GM21825 (cell line): ENCODE results near the gene MAZ.

ENCODE experiments used
- ATAC-seq: cut with Tn5 transposase; IDR thresholded peaks from one replicate; pipeline ENCODE4 v1.9.1; 2021; ENCODE audit warnings: mild to moderate bottlenecking, moderate library complexity; ENCODE audit not compliant: unreplicated experiment

MAZ gene

DNA sequence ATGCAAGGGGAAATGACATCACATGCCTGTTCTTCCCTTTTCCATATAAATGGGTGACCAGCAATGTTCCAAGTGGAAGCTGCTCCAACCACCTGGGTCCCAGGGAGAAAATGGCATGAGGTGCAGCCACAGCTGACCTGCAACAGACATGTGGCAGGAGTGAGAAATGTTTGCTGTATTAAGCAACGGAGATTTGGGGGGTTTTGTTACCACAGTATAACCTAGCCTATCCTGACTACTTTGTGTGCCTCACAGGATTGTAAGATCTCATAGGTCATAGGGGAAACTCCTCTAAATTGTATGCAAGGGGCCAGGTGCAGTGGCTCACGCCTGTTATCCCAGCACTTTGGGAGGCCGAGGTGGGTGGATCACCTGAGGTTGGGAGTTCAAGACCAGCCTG is 44.7 kb downstream of the MAZ start:
- no peak for ATAC-seq

GRCh38 chr16:29852654-29853053 is 46.3 kb downstream of the MAZ start:
- no peak for ATAC-seq

DNA sequence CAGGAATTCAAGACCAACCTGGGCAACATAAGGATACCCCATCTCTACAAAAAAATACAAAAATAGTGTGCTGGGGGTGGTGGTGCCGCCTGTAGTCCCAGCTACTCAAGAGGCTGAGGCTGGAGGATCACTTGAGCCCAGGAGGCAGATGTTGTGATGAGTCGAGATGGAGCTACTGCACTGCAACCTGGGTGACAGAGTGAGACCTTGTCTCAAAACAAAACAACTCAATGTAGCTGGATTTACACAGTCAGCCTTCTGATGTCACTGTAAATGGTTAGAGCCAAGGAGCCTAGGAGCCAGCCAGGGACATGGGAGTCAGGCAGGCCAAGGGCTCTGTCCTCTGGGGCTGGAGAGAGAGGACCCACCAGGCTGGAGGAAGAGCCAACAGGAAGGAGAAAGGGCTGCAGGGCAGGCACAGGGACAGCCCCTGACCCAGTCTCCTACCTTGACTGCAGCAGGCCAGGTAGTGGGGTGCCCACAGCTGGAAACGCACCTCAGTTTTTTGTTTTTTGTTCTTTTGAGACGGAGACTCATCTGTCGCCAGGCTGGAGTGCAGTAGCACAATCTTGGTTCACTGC is 48.3 kb downstream of the MAZ start:
- no peak for ATAC-seq

GRCh38 chr16:29857133-29857760 is 50.9 kb downstream of the MAZ start:
- ATAC-seq: no peak

DNA sequence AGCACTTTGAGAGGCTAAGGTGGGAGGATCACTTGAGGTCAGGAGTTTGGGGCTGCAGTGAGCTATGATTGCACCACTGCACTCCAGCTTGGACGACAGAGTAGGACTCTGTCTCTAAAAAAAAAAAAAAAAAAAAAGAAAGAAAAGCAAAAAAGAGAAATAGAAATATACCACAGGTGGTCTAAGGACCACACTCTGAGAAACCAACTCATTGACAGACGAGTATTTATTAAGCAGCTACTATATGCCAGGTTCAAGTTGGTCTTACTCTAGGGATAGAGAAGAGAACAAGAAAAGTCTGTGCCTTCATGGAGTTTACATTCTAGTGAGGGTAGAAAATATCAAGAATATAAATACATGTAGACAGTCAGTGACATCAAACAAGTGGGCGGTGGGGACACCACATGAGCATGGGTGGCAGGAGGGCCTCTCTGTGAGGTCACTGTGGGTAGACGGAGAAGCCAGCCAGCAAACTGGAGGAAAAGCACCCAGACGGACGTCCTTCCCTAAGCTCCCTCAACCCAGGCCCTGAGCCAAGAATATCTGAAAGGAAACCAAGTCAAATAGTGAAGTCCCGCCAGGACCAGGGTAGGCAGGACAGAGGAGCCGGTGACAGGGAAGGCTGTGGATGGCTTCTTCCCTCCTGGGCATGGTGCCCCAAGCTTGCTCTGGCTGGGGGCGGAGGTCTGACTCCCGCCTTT is 52.0 kb downstream of the MAZ start:
- no peak for ATAC-seq

GRCh38 chr16:29858974-29859373 is 52.6 kb downstream of the MAZ start:
- no peak for ATAC-seq

- no peak for ATAC-seq
These were observed 53.9 kb downstream of the MAZ start for GRCh38 chr16:29860218-29860617.
